ENCODE measurements around the gene CYP4F8.

The CYP4F8 gene

DNA sequence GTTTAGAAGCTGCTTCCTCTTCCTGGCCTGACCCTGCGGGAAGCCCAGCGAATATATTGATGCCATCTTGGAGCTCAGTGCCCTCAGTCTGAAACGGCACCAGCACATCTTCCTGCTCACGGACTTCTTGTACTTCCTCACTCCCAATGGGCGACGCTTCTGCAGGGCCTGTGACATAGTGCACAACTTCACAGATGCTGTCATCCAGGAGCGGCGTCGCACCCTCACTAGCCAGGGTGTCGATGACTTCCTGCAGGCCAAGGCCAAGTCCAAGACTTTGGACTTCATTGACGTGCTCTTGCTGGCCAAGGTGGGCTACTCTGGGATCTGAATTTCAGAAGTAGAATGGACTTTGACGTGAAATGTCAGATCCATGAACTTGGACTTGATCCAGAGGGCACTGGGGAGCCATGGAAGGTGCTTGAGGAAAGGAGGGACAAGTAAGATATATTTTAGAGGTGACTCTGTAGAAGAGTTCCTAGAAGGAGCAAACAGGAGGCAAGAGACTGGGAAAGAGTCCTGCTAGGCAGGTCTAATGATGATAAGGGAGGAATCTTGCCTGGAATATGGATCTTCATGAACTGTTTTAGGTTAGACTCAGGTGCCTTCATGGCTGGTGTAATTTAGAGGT, 38.4 kb upstream of the CYP4F8 start:
- Histone ChIP-seq H3K9ac (ENCODE audit: low read length) (no peak overlapping the region), H3K4me2 (ENCODE audit: low read length) (no peak overlapping the region), H4K20me1 (ENCODE audit: insufficient read depth, low read length) (no peaks in the 10 kb centered on the region; the same call in 1 of the 2 replicates), H3K4me1 (ENCODE audit: low read length) (no peaks in the 10 kb centered on the region), H2AFZ (ENCODE audit: low read depth, low read length) (no peak overlapping the region), H3K4me3 (ENCODE audit: low read length) (no peak overlapping the region), H3K27me3 (ENCODE audit: low read depth, low read length) (peaks cover 7% of the 10 kb centered on the region; the same call in 1 of the 2 replicates), H3K79me2 (ENCODE audit: low read length) (no peaks in the 10 kb centered on the region), H3K27ac (ENCODE audit: low read length) (no peak overlapping the region), H3K9me3 (ENCODE audit: insufficient read depth, low read length) (no peaks in the 10 kb centered on the region), H3K36me3 (replicated peaks; ENCODE audit: low read depth, low read length) (no peaks in the 10 kb centered on the region)
- TF ChIP-seq EZH2phosphoT487 (IDR thresholded peaks at IDR 0.05; ENCODE audit: low read depth), result no peak
- TF ChIP-seq, protein P1, sequence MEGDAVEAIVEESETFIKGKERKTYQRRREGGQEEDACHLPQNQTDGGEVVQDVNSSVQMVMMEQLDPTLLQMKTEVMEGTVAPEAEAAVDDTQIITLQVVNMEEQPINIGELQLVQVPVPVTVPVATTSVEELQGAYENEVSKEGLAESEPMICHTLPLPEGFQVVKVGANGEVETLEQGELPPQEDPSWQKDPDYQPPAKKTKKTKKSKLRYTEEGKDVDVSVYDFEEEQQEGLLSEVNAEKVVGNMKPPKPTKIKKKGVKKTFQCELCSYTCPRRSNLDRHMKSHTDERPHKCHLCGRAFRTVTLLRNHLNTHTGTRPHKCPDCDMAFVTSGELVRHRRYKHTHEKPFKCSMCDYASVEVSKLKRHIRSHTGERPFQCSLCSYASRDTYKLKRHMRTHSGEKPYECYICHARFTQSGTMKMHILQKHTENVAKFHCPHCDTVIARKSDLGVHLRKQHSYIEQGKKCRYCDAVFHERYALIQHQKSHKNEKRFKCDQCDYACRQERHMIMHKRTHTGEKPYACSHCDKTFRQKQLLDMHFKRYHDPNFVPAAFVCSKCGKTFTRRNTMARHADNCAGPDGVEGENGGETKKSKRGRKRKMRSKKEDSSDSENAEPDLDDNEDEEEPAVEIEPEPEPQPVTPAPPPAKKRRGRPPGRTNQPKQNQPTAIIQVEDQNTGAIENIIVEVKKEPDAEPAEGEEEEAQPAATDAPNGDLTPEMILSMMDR (IDR thresholded peaks at IDR 0.05; ENCODE audit: low read depth, low read length), result no peak

DNA sequence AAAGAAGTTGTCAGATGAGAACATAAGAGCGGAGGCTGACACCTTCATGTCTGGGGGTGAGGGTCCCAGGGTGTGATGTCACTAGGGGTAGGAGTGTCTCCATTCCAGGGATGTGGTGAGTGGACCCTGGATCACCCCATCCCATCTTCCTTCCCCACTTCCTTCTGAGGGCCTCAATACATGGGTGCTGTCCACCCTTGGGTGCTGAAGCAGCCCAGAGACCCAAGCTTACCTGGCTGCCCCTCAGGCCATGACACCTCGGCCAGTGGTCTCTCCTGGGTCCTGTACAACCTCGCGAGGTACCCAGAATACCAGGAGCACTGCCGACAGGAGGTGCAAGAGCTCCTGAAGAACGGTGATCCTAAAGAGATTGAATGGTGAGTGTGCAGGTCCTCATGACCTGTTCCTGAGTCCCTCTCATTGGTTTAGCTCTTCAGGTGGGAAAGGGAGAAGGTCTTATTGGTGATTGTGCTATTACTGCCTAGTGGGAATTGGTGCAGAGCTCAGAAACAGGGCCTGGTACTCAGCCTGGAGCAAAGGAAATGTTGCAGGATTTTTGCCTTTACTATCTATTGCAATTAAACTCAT, 37.7 kb upstream of the CYP4F8 start:
- no peak overlapping the region for H3K9ac ChIP-seq (ENCODE audit: low read length)
- no peaks in the 10 kb centered on the region; the same call in 1 of the 2 replicates for H4K20me1 ChIP-seq (ENCODE audit: insufficient read depth, low read length)
- H3K27me3 ChIP-seq (ENCODE audit: low read depth, low read length), result peaks cover 7% of the 10 kb centered on the region; the same call in 1 of the 2 replicates
- H3K36me3 ChIP-seq (replicated peaks; ENCODE audit: low read depth, low read length), result no peaks in the 10 kb centered on the region
- H3K4me2 ChIP-seq (ENCODE audit: low read length), result no peak overlapping the region
- H3K4me1 ChIP-seq (ENCODE audit: low read length), result no peaks in the 10 kb centered on the region
- no peak overlapping the region for H3K4me3 ChIP-seq (ENCODE audit: low read length)
- no peaks in the 10 kb centered on the region for H3K9me3 ChIP-seq (ENCODE audit: insufficient read depth, low read length)
- no peaks in the 10 kb centered on the region for H3K79me2 ChIP-seq (ENCODE audit: low read length)
- TF ChIP-seq EZH2phosphoT487 (IDR thresholded peaks at IDR 0.05; ENCODE audit: low read depth), result no peak
- TF ChIP-seq, protein P1 (IDR thresholded peaks at IDR 0.05; ENCODE audit: low read depth, low read length), result no peak
- no peak overlapping the region for H3K27ac ChIP-seq (ENCODE audit: low read length)
- no peak overlapping the region for H2AFZ ChIP-seq (ENCODE audit: low read depth, low read length)

DNA sequence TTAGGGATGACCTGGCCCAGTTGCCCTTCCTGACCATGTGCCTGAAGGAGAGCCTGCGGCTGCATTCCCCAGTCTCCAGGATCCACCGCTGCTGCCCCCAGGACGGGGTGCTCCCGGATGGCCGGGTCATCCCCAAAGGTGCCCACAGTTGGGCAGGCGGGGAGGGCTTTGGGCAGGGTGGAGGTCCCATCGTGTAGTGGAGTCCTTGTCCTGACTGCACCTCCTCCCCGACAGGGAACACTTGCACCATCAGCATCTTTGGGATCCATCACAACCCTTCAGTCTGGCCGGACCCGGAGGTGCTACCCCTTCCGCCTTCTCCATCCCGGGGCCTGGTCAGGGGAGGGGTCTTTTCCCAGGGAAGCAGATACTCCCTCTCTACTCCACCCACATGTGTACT, 31.7 kb upstream of the CYP4F8 start:
- TF ChIP-seq EZH2phosphoT487 (IDR thresholded peaks at IDR 0.05; ENCODE audit: low read depth), result no peak
- TF ChIP-seq, protein P1 (IDR thresholded peaks at IDR 0.05; ENCODE audit: low read depth, low read length), result no peak
- Histone ChIP-seq H3K4me1 (ENCODE audit: low read length) (no peaks in the 10 kb centered on the region), H3K9ac (ENCODE audit: low read length) (no peak overlapping the region), H3K27ac (ENCODE audit: low read length) (no peak overlapping the region), H3K27me3 (ENCODE audit: low read depth, low read length) (peaks cover 6% of the 10 kb centered on the region; the same call in 1 of the 2 replicates), H3K79me2 (ENCODE audit: low read length) (no peaks in the 10 kb centered on the region), H4K20me1 (ENCODE audit: insufficient read depth, low read length) (no peaks in the 10 kb centered on the region), H3K4me3 (ENCODE audit: low read length) (no peak overlapping the region), H2AFZ (ENCODE audit: low read depth, low read length) (no peak overlapping the region), H3K36me3 (replicated peaks; ENCODE audit: low read depth, low read length) (no peaks in the 10 kb centered on the region), H3K9me3 (ENCODE audit: insufficient read depth, low read length) (no peaks in the 10 kb centered on the region), H3K4me2 (ENCODE audit: low read length) (no peak overlapping the region)

DNA sequence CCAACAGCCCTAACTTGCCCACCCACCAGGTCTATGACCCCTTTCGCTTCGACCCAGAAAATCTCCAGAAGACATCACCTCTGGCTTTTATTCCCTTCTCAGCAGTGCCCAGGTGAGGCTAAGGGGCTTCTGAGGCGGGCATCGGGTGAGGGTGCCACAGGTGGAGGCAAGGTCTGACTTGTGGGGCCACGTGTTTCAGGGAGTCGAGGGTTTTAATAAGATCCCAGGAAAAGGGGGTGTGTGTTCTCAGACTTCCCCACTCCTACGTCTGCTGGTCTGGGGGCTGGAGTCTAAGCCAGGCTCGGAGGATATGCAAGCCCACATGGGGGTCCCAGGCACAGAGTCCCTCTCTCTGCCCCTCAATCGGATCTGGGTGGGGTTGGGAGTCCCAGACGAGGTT, 30.9 kb upstream of the CYP4F8 start:
- Histone ChIP-seq H3K36me3 (replicated peaks; ENCODE audit: low read depth, low read length) (no peaks in the 10 kb centered on the region), H3K27me3 (ENCODE audit: low read depth, low read length) (peaks cover 6% of the 10 kb centered on the region; the same call in 1 of the 2 replicates), H3K4me3 (ENCODE audit: low read length) (no peak overlapping the region), H3K4me2 (ENCODE audit: low read length) (no peak overlapping the region), H4K20me1 (ENCODE audit: insufficient read depth, low read length) (no peaks in the 10 kb centered on the region), H2AFZ (ENCODE audit: low read depth, low read length) (no peak overlapping the region), H3K79me2 (ENCODE audit: low read length) (no peaks in the 10 kb centered on the region), H3K9ac (ENCODE audit: low read length) (no peak overlapping the region), H3K9me3 (ENCODE audit: insufficient read depth, low read length) (no peaks in the 10 kb centered on the region), H3K4me1 (ENCODE audit: low read length) (no peaks in the 10 kb centered on the region), H3K27ac (ENCODE audit: low read length) (no peak overlapping the region)
- TF ChIP-seq EZH2phosphoT487 (IDR thresholded peaks at IDR 0.05; ENCODE audit: low read depth), result no peak
- TF ChIP-seq, protein P1 (IDR thresholded peaks at IDR 0.05; ENCODE audit: low read depth, low read length), result no peak

Measured in OCI-LY3 (cell line).